Measurements from ENCODE around the gene OSMR. TPM values are rescaled to one million over a fixed set of nuclear protein-coding genes. Genes with fewer than 3 reads are reported as not detected.
"Not testable (repeated sequence)": the region's sequence is repeated elsewhere in the genome, so short reads cannot be mapped to it uniquely, and the experiment has no call there.

Gene OSMR
- total RNA-seq, 1 experiment from 2014 or later: 31.2 TPM

DNA sequence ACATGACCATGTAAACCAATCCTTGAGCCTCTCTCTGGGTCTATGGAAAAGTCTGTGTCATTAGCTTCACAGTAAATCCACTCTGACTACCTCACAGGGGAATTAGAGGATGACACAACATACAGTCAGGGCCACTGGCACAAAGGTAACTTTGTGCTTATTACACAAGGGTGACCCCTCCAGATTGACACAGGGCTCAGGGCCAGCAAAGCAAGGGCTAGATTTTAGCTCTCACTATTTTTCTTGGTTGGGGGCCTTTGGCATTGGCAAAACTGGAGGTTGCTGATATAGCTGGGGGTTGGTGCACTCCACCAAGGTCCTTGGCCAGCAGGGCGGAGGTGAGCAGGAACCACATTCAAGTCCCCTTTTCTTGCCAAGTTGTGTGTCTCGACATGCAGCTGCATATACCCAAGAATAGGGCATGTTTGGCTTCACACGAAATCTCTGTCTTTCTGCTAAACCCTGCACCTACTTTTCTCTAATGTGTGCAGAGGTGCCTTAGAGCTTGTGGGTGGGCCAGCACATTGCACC lies 15.2 kb upstream of the OSMR start:
- DNase-seq (ENCODE audit: low read depth): peak; percentile 59

DNA sequence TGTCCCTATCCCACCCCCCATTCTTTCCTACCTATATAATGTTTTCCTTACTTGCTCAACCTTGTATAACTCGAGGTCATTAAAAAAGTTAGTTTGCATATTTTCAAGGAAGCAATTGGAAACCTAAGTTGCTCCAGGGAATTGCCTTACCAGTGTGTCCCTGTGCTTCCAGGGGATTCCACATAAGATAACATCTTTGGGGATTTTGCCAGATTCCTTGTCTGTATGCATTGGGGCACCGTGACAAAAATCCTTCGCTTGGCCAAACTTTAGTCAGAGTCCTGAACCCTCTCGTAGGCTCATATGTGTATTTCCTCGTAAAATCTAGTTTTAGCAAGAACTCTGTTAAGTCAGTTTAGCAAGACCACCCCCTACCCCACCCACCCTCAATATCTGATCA lies 14.7 kb upstream of the OSMR start:
- DNase-seq (ENCODE audit: low read depth): no peak

DNA sequence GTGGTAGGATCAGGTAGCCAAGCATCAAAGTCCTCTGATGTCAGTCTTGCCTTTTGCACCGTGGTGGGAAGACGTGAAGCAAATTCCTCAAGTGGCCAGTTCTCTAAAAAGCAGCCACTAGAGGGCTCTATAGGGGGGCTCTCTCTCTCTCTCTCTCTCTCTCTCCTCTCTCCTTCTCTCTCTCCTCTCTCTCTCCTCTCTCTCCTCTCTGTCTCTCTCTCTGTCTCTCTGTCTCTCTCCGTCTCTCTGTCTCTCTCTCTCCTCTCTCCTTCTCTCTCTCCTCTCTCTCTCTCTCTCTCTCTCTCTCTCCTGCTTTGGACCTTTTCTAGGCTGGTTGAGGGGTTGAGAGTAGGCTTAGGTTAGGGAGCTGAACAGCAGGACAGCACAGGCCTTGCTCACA lies 13.9 kb upstream of the OSMR start:
- no peak for DNase-seq (ENCODE audit: low read depth)

DNA sequence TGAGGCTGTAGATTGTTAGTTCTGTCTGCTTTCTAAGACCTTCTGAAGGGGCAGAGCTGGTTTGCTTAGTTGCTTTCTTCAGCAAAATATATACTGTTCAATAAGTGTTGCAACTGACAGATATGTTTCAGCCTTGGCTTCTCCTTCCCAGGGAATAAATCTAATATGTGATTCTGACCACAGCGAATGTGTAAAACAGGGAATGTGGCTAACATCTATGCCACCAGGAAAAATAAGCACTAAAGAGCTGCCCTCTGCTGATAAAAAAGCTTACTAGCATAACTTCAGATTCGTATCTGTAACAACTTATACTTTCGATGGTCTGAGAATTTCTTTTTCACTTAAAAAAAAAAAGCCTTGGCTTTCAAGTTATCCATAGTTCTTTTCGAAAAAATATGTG lies 13.0 kb upstream of the OSMR start:
- DNase-seq (ENCODE audit: low read depth): no peak

DNA sequence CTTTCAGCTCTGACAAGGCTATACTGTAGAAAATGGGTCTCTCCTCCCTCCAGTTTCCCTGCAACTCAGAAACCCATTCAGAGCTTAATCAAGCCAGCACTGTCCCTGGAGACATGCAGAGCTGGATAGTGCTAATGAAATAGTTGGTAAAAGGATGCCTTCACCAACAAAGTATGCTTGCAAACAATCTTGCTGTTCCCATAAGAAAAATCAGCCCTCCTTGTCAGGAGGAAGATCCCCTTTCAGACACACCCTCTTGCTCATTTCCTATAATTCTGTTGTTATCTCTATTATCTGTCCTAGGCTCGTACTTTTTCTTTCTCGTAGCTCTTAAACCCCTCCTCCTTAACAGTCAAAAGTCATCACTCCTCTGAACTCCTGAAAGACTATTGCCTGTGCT lies 9.9 kb upstream of the OSMR start:
- DNase-seq (ENCODE audit: low read depth): no peak

DNA sequence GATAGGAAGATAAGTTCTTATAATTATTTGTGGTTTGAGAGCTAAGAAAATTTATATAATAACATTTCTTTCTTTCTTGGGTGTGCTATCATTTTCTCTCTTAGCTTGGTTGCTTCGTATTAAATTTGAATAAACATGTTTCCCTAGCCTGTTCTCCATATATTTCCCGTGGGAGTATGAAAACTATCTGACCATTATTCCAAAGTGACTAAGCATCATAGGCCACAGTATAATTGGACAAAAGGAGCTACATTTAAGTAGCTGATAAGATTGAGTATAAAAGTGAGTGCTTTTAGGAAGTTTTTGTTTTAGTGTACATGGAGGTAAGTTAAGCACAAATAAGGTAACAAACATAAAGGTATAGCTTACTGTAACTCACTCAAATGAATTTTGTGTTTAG lies 8.4 kb upstream of the OSMR start:
- no peak for DNase-seq (ENCODE audit: low read depth)

DNA sequence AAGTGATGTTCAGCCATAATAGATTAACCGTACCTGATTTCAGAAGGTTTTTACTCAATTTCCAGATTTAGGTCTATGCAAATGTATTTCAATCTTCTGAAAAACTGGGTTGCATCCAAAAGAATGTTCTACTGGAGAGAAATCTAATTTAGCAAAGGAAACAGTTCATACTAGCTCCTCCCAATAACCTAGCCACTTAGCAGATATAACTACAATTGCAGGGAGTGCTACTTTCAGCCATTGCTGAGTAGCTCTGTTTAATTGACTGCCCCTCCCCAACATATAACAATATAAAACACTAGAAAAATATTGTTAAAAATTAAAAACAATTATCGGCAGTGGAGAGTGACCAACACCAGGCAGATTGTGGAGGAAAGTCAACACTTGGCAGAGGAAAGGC lies 7.9 kb upstream of the OSMR start:
- DNase-seq (ENCODE audit: low read depth): no peak

DNA sequence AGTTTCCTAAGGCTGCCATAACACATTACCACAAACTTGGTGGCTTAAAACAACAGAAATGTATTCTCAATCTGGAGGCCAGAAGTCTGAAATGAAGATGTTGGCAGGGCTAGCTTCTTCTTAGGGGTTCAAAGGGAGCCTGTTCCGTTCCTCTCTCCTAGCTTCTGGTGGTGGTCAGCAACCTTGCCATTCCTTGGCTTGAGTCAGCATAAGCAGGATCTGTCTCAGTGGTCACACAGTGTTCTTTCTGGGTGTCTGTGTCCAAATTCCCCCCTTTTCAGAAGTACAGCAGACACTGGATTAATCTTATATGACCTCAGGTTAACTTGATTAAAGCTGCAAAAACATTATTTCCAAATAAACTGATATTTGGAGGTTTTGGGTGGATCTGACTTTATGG lies 2.1 kb upstream of the OSMR start:
- DNase-seq (ENCODE audit: low read depth): no peak

DNA sequence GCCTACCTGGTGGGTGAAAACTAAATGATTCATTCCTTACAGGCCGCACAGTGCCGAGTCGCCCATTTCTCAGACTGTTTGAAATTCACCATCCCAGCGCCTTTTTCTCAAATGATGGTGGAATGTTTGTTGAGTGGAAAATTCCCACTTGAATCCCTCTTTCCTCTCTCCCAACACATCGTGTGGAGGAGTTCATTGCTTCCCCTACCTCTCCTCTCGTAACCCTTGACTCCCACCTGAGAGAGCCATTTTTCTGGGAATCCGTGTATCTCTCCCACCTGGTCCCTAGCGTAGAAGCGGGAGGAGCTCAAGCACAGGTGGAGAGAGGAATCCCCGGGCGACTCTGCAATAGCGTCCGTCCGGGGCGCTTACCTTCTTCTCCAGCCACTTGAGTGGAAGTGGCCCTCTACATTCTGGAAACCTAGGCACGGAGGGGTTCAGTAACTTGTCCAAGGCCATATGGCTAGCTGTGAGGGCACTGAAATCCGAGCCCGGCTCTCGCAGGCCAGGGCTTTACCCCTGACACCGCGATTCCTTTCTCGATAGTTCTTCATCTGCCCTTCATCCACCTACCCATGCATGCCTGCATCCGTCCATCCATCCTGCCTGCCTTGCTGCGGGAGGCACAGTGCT lies 683 bp downstream of the OSMR start:
- DNase-seq (ENCODE audit: low read depth): peak; percentile 32

DNA sequence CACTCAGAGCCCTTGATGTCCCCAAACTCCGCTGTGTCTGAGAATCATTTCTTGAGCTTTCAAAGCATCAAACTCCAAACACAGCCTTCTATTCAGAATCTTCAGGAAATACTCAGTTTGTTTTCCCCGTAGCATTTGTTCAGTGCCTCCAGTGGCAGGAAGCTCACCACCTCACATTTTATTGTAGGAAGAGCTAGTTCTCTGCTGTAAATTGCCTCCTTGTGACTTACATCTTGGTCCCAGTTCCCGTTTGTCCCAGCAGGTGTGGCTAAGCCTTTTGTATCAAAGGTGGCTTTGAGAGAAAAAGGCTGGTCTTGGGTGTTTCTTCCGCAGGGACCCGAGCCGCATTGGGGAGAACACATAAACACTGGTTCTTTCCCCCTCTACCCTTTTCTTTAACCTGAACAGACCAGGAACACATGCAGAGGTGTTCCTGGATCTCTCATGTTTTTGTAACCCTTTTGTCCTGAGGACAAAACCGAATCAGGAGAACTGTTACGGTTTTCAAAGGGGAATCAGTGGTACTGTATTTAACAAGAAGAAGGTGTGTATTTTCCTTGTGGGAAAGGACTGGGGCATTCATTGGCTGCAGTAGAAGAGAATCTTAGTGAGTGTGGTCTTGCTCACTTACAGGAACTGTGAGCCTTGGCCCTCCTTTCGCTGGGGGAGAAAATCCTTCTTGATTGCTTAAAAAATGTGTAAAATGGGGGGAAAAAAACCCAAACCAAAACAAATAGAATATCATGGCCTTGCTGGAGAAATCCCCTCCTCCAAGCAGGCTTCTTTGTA lies 1.9 kb downstream of the OSMR start:
- peak; percentile 44 for DNase-seq (ENCODE audit: low read depth)

DNA sequence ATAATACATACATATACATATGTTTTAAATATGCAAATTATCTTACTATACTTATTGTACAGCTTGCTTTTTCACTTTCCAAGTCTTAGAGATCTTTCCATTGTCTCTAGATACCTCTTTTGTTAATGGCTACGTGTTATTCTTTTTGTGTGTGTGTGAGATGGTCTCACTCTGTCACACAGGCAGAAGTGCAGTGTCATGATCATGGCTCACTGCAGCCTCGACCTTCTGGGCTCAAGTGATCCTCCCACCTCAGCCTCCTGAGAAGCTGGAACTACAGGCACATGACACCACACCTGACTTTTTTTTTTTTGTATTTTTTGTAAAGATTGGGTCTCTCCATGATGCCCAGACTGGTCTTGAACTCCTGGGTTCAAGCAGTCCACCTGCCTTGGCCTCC lies 2.8 kb downstream of the OSMR start:
- no peak for DNase-seq (ENCODE audit: low read depth)

DNA sequence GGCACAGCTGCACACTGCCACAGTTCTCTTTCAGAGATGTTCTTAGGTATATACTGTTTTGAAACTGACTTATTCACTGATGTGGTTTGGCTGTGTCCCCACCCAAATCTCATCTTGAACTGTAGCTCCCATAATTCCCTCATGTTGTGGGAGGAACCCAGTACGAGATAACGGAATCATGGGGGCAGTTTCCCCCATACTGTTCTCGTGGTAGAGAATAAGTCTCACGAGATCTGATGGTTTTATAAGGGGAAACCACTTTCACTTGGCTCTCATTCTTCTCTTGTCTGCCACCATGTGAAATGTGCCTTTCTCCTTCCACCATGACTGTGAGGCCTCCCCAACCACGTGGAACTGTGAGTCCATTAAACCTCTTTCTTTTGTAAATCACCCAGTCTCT lies 5.8 kb downstream of the OSMR start:
- not testable (repeated sequence) for DNase-seq (ENCODE audit: low read depth)

DNA sequence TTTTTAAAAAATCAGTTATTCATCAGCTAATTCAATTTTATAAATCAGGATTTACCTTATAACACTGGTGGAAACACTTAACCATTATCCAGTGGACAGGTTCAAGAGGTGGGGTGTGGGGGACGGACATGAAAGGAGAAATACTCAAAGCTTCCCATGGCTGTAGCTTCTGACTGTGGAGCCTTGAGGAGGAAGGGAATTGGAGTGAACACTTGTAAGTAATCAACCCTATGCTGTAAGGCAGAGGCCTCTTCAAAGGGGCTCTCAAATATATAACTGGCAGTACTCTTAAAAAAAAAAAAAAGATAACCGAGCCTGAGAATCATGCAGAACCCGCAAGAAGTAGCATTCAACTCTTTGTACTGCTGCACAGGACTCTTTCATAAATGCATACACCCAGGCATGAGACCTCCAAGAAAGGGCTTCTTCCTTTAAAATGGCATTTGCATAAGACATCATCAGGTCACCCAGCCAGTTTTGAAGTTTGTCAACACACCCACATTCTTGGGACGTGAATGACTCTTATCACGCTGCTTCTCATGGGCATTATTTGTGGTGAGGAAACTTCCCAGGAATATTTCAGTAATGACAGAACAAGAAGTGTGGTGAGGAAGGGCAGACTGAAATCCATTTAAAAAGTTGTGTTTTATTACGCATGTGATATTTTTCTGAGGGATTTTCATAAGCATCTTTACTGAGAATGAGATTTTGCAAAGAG lies 8.1 kb downstream of the OSMR start:
- DNase-seq (ENCODE audit: low read depth): peak; percentile 92

DNA sequence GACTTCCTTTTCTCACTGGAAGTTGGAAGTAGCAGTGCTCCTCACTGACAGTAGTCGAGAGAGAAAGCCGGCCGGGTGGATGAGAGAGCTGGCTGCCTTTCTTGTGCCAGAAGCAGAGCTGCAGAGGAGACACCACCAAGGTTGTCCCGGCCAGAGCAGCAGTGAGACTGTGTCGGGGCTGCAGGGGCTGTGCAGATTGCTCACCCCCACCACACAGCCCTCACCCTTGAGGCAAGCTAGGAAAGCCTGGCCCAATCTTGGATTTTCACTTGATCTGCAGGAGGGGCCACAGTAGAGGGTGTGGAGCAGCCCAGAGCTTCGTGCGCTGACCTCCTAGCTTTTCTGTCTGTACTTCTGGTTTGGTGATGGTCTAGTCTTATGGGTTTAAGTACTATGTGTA lies 9.1 kb downstream of the OSMR start:
- DNase-seq (ENCODE audit: low read depth): no peak

DNA sequence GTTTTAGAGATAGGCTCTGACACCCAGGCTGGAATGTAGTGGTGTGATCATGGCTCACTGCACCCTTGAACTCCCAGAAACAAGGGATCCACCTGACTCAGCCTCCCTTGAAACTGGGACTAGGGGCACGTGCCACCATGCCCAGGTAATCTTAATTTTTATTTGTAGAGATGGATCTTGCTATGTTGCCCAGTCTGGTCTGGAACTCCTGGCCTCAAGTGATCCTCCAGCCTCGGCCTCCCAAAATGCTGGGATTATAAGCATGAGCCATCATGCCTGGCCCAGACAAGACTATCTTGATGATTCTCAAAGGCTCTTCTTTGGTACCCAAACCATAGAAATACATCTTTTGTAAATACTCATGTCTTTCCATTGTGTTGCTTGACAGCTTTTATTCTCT lies 10.8 kb downstream of the OSMR start:
- no peak for DNase-seq (ENCODE audit: low read depth)

DNA sequence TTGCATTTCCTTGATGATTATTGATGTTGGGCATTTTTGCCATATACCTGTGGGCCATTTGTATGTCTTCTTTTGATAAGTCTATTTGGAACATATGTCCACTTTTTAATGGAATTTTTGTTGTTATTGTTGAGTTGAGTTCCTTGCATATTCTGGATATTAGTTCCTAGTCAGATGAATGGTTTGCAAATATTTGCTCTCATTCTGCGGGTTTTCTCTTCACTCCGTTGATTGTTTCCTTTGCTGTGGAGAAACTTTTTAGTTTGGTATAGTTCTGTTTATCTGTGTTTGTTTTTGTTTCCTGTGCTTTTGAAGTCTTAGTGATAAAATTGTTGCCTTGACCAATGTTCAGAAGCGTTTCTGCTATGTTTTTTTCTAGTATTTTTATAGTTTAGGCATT lies 13.0 kb downstream of the OSMR start:
- no peak for DNase-seq (ENCODE audit: low read depth)

DNA sequence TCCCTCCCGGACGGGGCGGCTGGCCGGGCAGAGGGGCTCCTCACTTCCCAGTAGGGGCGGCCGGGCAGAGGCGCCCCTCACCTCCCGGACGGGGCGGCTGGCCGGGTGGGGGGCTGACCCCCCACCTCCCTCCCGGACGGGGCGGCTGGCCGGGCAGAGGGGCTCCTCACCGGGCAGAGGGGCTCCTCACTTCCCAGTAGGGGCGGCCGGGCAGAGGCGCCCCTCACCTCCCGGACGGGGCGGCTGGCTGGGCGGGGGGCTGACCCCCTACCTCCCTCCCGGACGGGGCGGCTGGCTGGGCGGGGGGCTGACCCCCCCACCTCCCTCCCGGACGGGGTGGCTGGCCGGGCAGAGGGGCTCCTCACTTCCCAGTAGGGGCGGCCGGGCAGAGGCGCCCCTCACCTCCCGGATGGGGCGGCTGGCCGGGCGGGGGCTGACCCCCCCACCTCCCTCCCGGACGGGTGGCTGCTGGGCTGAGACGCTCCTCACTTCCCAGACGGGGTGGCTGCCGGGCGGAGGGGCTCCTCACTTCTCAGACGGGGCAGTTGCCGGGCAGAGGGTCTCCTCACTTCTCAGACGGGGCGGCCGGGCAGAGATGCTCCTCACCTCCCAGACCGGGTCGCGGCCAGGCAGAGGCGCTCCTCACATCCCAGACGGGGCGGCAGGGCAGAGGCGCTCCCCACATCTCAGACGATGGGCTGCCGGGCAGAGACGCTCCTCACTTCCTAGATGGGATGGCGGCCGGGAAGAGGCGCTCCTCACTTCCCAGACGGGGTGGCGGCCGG lies 16.4 kb downstream of the OSMR start:
- DNase-seq (ENCODE audit: low read depth): not testable (repeated sequence)

DNA sequence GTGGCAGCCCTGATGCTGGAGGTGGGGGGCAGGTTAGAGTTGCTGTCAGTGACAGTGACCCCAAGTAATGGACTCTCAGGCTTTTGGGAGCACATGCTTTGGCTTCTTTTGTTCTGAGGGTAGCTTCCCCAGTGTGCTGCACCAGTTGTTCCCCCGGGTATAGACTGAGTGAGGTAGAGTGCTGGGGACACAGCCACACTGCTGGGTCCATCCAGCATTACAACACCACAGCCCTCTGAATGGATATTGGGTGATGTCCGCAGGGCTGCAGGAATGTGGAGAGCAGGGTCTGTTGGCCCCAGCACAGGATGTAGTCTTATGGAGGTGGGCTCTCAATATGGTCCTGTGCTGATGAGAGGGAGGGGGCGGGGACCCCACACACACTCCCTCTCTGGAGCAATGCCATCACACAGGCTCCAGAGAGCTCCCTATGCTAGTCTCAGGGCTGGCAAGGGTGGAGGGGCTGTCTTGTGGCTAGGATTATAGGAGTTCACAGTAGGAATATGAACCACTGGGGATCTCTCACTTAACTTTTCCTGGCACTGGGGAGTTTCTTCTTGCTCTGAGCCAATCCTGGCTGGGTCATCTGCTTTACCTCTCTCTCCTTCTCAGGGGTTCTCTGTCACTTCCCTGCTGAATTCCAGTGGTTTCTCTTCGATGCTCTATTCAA lies 20.7 kb downstream of the OSMR start:
- peak; percentile 36 for DNase-seq (ENCODE audit: low read depth)

DNA sequence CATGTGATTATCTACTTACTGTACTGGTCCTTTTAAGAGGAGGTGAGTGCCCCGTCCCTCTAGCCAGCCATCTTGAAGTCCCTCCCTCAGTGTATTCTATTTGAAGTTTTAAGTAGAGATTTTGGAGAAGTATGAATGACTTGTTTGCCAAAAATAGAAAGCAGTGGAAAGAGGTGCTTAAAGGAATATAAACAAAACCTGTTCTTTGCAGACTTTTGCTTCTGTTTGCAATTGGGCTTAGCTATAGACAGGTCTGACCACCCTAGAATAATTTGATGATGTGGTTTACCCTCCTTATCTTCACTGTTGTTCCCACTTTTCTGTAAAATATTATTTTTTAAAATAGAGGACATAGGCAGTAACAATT lies 21.2 kb downstream of the OSMR start:
- no peak for DNase-seq (ENCODE audit: low read depth)

DNA sequence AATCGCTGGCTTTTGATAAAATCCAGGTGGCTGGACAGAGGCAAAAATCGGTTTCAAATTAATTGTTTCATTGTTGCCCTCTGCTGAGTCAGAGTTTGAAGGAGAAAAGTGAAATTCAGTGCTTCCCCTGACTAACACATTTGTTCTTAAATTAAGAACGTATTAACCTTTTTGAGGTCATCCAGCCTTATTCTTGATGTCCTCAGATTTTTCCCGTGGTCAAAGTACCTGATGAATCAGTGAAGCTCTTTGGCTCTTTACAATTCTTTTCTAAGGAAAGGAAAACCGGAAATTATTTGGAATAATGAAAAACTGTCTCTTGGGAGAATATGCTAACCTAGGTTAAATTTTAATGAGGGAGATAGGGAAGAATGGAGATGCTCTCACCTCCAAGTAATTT lies 21.6 kb downstream of the OSMR start:
- DNase-seq (ENCODE audit: low read depth): peak; percentile 26

DNA sequence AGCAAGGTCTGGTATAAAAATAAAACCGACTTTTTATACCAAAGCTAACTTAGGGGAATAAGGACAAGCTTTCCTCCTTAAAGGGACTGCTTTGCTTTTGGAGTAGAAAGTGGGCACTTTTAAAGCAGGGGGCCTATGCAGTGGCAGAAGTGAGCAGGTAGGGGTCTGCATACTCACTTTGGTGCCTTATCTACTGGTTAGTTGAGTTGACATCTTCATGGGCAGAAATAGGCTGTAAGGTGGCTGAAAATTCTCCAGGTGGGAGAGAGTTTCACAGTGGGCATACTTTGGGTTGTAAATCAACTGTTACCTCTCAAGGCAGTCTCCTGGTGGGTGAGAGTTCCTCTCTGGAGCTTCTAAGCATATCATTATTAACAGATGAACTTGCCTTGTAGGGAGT lies 24.8 kb downstream of the OSMR start:
- no peak for DNase-seq (ENCODE audit: low read depth)

Measured in HT1080 (cell line).